ENCODE measurements around the gene NIPBL.
"Not testable (repeated sequence)": the region's sequence is repeated elsewhere in the genome, so short reads cannot be mapped to it uniquely, and the experiment has no call there.

- not testable (repeated sequence) for TF ChIP-seq CTCF, POLR2A (IDR thresholded peaks at IDR 0.05)
Observed at GRCh38 chr5:37093795-37094194, 217.2 kb downstream of the NIPBL start.

Measured in transverse colon (tissue), 3 donors.